Activated T-helper 1 cell treated with anti-CD3 and anti-CD28 coated beads, Interleukin-2, amount 50 U/mL, for 16 hours (primary cell): ENCODE results near the gene DCLRE1C.
"Not testable (repeated sequence)": the region's sequence is repeated elsewhere in the genome, so short reads cannot be mapped to it uniquely, and the experiment has no call there.

Source experiments
- DNase-seq, 2 donors: peaks; one replicate each; pipeline ENCODE4 v3.0.0-alpha.2; 2020; ENCODE audit warnings: low read depth in 1 of 2, low spot score in 1 of 2

Gene DCLRE1C

DNA sequence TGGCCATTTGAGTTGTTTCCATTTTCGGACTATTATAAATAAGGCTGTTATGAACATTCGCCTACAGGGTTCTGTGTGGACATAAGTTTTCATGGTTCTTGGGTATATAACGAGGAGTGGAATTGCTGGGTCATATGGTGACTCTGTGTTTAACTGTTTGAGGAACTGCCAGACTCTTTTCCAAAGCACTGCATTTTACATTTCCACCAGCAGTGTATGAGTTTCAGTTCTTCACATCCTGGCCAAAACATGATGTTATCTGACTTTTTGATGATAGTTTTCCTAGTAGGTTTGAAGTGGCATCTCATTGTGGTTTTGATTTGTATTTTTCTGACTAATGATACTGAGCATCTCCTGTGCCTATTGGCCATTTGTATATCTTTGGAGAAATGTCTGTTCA, 69.8 kb downstream of the DCLRE1C start:
- DNase-seq, result no peak

DNA sequence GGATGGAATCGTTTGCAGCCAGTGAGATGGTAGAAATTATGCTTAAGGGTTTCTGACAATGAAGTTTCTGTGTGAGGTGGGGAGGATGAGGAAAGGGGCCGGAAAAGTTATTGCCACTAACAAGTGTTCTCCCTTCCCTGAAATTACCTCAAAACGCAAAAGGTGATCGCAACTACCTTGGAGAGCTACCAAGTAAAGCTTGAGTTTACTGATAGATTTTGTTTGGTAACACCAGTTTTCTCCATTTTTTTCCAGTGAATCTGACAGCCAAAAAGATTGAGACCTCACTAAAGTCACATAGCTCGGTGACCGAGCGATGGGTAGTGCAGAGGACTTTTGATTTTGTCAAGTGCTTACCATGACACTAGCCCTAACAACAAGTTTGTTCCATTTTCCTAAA, 73.7 kb downstream of the DCLRE1C start:
- DNase-seq, result no peak

DNA sequence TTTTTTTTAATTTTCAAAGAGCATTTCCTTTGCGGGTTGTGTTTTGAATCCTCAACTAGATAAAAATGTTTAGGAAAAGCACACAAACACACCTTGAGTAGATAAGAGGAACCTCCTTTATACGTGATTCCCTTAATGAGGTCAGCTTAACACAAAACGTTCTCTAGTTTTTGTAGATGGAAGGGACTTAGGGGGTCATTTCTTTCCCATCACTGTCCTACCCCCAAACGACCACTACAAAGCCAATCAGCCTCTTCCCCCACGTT, 74.0 kb downstream of the DCLRE1C start:
- no peak for DNase-seq

DNA sequence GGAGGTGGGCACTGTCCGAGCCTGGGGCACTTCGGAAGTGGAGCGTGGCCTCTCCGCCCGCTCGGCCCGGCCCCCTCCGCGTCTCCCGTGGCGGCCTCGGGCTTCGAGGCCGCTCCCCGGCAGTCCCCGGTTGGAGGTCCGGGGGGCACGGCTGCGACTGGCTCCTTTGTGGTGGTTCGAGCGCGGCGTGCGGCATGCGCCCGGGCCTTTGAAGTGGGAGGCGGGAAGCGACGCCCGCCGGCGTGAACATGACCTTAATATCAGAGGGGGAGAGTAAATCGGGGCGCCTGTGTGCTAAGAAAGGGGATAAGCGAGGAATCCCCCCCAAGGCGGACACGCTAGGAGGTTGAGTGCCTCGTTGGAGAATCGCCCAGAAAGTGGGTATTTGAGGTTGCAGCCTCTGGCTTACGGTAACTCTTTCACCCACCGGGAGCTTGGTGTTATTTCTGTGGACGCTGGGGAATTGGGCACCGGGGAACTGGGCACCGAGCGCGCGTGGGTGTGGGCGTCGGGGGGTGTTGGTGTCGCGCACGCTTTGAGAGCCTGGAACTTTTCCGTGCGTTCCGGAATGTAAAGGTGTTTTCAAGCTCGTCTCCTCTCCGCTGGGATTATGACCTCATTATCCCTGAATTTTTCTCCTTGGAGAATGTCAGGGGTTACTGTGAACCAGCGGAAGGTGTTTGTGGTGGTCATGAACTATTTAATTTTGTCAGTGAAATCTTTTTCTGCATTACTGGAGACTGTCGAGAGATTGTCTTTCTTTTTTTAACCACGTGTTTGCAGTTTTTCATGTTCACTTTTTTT, 74.6 kb downstream of the DCLRE1C start:
- peak in 1 of 2 donors; percentile 14 for DNase-seq

DNA sequence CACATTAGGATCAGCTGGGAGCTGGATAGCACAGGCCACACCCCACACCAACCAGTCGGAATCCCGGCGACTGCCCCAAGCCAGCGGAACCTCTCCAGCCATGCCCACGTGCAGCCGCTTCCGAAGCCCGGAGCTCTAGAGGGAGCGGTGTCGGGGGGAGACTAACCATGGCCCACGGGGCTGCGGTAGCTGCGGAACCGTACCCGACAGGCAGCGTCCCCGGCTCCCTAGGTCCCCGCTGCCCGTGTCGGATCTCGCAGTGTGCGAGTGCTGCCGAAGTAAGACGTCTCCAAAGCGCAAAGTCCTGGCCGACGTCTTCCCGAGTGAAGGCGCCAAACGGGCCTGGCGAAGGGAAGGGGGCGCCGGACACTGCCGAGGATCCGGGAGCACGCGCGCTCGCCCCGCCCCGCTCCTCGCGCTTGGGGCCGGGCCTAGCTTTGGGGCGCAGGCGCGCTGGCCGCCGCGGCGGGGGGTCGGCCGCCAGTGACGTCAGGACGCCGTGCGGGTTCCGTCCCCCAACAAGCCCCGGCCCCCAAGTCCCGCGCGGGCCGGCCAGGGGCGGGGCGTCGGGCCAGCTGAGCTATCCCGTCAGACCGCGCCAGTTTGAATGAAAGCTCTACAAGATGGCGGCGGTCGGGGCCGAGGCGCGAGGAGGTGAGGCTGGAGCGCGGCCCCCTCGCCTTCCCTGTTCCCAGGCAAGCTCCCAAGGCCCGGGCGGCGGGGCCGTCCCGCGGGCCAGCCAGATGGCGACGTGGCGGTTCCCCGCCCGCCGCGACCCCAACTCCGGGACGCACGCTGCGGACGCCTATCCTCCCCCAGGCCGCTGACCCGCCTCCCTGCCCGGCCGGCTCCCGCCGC, 75.4 kb downstream of the DCLRE1C start, which contains the start of gene SUV39H2:
TSS of gene SUV39H2 (plus strand) at position 601 of the 858 bp plus-strand sequence. CDS start at position 624, 23 bp downstream.
- DNase-seq, result peak; percentile 82 to 90

DNA sequence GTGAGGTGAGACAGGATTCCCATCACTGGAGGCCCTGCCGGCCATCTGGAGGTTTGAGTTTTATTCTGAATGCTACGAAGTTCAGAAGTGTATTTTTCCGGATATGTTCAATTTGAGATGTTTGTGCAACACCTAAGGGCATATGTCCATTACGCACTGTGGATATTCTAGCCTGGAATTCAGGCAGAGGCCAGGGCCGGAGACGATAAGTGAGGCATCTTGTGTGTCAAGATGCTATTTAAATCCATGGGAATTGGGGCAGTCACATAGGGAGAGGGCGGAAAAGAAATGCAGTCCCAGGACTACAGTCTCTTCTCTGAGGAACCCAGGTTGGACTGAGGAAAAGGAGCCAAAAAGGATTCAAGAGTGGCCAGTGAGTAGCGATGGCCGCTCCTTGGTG, 77.1 kb downstream of the DCLRE1C start:
- no peak for DNase-seq

DNA sequence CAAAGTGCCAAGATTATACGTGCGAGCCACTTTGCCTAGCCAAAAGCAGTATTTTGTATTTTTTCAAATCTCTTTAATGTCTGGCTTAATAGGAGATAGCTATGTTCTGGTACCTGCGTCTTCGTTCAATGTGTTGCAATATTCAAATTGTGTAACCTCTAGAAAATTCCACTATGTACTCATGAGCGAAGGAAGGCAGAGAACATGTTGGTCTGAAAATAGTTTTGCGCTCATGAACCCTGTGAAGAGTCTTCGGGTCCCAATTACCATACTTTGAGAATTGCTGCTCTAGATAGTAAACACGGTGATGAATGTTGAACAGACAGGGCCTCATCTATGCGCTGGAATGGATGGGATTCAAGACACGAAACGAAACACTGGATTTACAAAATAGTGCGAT, 78.0 kb downstream of the DCLRE1C start:
- DNase-seq, result no peak

DNA sequence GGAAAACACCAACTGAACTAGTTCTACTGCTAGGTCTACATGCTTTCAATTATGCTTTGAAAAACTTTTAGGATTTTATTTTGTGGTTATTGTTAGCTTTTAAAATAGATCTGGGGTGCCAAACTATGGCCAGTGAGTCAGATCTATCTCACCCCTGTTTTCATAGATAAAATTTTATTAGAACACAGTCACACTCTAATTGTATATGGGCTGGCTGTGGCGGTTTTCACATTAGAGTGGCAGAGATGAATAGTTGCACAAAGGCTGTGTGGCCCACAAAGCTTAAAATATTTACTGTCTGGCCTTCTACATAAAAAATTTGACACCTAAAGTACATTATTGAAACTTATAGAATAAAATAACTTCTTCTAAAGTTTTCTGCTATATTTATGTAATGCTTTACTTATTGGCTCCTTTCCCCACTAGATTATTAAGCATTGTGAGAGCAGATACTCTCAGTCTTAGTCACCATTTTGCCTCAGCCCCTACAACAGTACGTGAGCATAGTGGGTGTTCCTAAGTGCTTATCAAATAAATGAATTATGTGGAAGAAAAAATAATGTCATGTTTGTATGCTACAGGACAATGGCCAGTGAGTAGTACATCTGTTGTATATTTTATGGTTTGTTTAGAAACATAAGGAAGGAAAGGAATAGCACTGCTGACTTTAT, 80.7 kb downstream of the DCLRE1C start:
- no peak for DNase-seq

DNA sequence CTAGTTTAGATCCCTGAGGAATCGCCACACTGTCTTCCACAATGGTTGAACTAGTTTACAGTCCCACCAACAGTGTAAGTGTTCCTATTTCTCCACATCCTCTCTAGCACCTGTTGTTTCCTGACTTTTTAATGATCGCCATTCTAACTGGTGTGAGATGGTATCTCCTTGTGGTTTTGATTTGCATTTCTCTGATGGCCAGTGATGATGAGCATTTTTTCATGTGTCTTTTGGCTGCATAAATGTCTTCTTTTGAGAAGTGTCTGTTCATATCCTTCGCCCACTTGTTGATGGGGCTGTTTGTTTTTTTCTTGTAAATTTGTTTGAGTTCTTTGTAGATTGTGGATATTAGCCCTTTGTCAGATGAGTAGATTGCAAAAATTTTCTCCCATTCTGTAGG, 89.0 kb downstream of the DCLRE1C start:
- DNase-seq, result not testable (repeated sequence)

DNA sequence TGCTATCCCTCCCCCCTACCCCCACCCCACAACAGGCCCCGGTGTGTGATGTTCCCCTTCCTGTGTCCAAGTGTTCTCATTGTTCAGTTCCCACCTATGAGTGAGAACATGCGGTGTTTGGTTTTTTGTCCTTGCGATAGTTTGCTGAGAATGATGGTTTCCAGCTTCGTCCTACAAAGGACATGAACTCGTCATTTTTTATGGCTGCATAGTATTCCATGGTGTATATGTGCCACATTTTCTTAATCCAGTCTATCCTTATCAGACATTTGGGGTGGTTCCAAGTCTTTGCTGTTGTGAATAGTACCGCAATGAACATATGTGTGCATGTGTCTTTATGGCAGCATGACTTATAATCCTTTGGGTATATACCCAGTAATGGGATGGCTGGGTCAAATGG, 89.4 kb downstream of the DCLRE1C start:
- not testable (repeated sequence) for DNase-seq

DNA sequence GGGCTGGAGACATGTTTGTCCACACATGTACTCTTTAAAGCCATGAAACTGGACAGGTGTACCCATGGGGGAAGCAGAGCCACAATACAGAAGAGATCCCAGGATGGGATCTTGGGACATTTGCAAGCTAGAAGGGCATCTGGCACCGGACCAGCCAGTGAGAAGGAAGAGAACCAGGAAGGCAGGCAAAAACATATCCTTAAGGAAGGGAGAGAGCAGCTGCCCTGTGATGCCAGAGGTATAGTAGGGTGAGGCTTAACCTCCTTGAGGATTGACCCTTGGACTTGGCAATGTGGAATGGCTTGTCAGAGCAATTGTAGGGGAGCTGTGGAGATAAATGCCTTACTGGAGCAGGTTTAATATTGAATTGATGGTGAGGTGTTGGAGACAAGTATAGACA, 93.1 kb downstream of the DCLRE1C start:
- DNase-seq, result no peak

DNA sequence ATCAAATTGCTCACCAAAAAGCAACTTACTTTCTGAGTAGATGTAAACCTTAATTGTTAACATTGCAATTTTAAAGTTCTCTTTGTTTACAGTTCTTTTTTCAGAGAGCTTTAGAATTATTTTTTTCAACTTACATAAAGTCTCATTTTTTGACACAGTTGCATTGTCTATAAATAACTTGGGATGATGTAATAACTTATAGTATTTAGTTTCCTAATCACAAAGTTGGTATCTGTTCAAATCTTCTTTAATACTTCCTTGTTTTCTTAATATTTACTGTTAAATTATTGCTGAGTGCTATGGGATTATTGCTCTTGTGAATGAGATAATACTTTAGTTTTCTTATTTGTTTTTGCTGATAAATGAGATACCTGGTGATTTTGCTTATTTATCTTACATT, 94.1 kb downstream of the DCLRE1C start:
- DNase-seq, result no peak

DNA sequence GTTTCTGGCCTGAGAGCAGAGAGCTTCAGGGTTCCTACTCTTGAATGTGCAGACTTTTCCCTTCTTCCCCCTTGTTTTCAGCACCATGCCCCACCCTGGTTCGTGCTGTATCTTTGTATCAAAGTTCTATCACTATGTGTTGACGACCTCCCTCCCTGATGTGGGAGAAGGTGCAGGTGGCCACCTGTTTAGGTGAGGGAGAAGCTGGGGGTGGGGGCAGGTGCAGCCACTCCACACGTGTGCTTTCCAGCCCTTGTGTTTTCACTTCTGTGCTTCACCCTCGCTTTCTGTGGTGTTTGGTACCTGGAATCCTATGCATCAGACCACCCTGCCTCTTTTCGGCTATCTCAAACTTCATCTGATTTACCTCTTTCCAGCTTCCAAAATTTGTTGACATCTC, 94.9 kb downstream of the DCLRE1C start:
- no peak for DNase-seq

DNA sequence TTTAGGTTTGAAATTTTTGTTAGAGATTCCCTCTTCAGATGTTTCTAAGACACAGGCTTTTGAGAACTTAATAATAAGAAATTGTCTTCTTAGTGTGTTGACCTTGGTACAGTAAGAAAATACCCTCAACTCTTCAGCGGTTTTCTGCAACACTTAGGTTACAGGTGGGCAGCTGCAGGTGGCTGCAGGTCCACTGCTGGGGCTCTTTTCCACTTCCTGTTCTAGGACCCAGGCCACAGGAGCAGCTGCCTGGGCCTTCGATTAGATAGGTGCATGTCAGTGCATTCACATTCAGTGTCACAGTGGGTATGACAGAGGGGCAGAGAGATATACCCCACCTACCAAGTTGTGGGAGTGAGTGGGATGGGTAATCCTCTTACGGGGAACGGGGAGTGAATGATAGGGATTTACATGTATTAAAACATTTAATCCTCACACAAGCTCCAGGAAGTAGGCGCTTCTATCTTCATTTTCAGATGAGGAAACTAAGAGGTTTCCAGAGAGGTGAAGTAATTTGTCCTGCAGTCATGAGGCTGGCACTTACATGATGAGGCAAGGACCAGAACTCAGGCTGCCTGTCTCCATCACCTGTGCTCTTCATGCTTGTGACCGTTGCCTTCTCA, 95.4 kb downstream of the DCLRE1C start:
- no peak for DNase-seq

DNA sequence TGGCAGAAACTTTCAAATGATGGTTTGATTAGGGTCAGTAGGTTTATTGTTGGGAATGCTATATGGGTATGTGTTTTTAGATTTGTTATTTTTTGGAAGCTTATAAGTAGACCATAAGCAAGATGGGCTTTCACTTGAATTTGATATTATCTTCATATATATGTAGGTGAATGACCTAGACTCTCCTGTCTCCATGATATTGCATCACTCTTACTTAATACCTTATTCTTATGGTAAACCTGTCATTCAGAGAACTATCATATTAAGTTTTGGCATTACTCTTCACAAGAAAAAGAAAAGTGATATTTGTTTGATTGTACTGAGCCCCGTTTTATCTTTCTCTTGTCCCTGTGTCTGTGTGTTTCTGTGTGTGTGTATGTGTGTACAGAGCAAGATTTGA, 98.4 kb downstream of the DCLRE1C start:
- DNase-seq, result no peak

DNA sequence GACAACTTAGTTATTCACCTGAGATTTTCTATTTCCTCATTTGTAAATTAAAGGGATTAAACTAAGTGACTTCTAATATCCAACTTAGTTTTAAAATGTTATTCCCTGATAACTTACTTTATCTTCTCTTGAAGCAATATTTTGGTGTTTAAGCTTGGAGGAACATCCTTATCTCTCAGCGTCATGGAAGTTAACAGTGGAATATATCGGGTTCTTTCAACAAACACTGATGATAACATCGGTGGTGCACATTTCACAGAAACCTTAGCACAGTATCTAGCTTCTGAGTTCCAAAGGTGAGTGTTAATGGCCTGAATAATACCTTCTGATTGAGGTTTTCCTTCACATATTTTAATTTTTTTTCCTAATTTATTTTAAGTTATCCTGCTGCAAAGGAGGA, 101.7 kb downstream of the DCLRE1C start:
- DNase-seq, result no peak
